ENCODE measurements around the gene PRKCB.

- TF ChIP-seq CTCF (IDR thresholded peaks at IDR 0.05; ENCODE audit: insufficient read depth, low read length, poor library complexity, severe bottlenecking): no peak
- no peak for TF ChIP-seq EZH2phosphoT487 (conservative IDR thresholded peaks at IDR 0.05; ENCODE audit: low read length)
These were observed 65.6 kb downstream of the PRKCB start for GRCh38 chr16:23901178-23902033.

All from SU-DHL-6 (cell line).